Caco-2 (cell line): ENCODE measurements around the gene CNDP2. TPM values are rescaled to one million over a fixed set of nuclear protein-coding genes. Genes with fewer than 3 reads are reported as not detected.

Experiments
- BruUV-seq: library from RNA; stranded (reverse); fragments of 400-500 nt; replicated peaks from 2 replicates; lab custom pipeline; 2021; lab: Mats Ljungman, UMichigan
- CTCF ChIA-PET: fragments of 300-600 bp; sonication (Branson Sonifier 250); formaldehyde crosslinking; loops from one replicate; lab custom pipeline; 2022; ENCODE audit warnings: antibody characterized with exemption; lab: Charles Lee
- POLR2A ChIA-PET: fragments of 300-600 bp; sonication (Branson Sonifier 250); formaldehyde crosslinking; loops from one replicate; lab custom pipeline; 2022; ENCODE audit warnings: antibody characterized with exemption; lab: Charles Lee
- DNase-seq, 2 experiments: peaks; one replicate each; pipeline versions ENCODE4 v3.0.0 to v3.0.0-alpha.2; 2020 to 2022
- H3K27me3 ChIP-seq: replicated peaks from 2 replicates; pipeline ENCODE4 v1.6.0; 2011; ENCODE audit warnings: low read length; ENCODE audit not compliant: control insufficient read depth, insufficient read depth
- H3K36me3 ChIP-seq: 2 replicates; pipeline ENCODE4 v1.5.1; 2011; ENCODE audit warnings: low read length; ENCODE audit not compliant: control insufficient read depth, insufficient read depth
- H3K4me1 ChIP-seq: fragments of 250-450 bp; sonication (Bioruptor Pico); 2 replicates; pipeline ENCODE4 v1.5.1; 2020; ENCODE audit warnings: mild to moderate bottlenecking
- H3K4me3 ChIP-seq: 2 replicates; pipeline ENCODE4 v1.5.1; 2011; ENCODE audit warnings: low read depth, mild to moderate bottlenecking, control low read depth, low read length
- H3K9me3 ChIP-seq: fragments of 250-450 bp; sonication (Bioruptor Pico); 2 replicates; pipeline ENCODE4 v1.5.1; 2020; ENCODE audit warnings: mild to moderate bottlenecking, moderate library complexity
- H3K27ac Mint-ChIP-seq: one replicate; pipeline ENCODE4 v1.8.0; 2022; ENCODE audit warnings: mixed read lengths; ENCODE audit not compliant: unreplicated experiment
- H3K27me3 Mint-ChIP-seq: one replicate; pipeline ENCODE4 v1.8.0; 2022; ENCODE audit warnings: mixed read lengths; ENCODE audit not compliant: insufficient read depth, unreplicated experiment
- H3K36me3 Mint-ChIP-seq: one replicate; pipeline ENCODE4 v1.8.0; 2022; ENCODE audit warnings: mild to moderate bottlenecking, mixed read lengths; ENCODE audit not compliant: insufficient read depth, unreplicated experiment
- H3K4me1 Mint-ChIP-seq: one replicate; pipeline ENCODE4 v1.8.0; 2022; ENCODE audit warnings: low read depth, mixed read lengths; ENCODE audit not compliant: unreplicated experiment
- H3K4me3 Mint-ChIP-seq: one replicate; pipeline ENCODE4 v1.8.0; 2022; ENCODE audit warnings: mild to moderate bottlenecking, moderate library complexity, mixed read lengths; ENCODE audit not compliant: unreplicated experiment
- H3K9me3 Mint-ChIP-seq: one replicate; pipeline ENCODE4 v1.8.0; 2022; ENCODE audit warnings: mixed read lengths; ENCODE audit not compliant: unreplicated experiment
- CTCF ChIP-seq, 2 experiments: fragments of 200-600 bp in 1 of 2; IDR thresholded peaks; 1 replicate in 1 of 2; 2 replicates in 1 of 2; pipeline versions ENCODE4 v1.5.1 to v1.8.0; 2011 to 2022; ENCODE audit warnings: antibody characterized with exemption in 1 of 2, control low read depth in 1 of 2, inconsistent platforms in 1 of 2, low read depth in 1 of 2, low read length in 1 of 2, mild to moderate bottlenecking in 1 of 2, moderate library complexity in 1 of 2; ENCODE audit not compliant: insufficient read depth in 1 of 2, severe bottlenecking in 1 of 2, unreplicated experiment in 1 of 2
- intact Hi-C: fragments of 100-400 bp; cut with micrococcal nuclease; formaldehyde crosslinking; loops from one replicate; pipeline ENCODE4 v1.10.0; 2022; ENCODE audit not compliant: unreplicated experiment
- total RNA-seq: library from RNA; stranded (reverse); gene quantifications from 2 replicates; pipeline ENCODE4 v1.2.3, GENCODE V29; 2022

The CNDP2 gene
- total RNA-seq, 1 experiment from 2014 or later: 113 TPM

- Mint-ChIP-seq H3K27me3 (no peaks in the 10 kb centered on the region), H3K4me1 (no peaks in the 10 kb centered on the region), H3K9me3 (no peaks in the 10 kb centered on the region), H3K36me3 (no peaks in the 10 kb centered on the region), H3K4me3 (no peak overlapping the region), H3K27ac (no peak overlapping the region)
- H3K27me3 ChIP-seq: no peaks in the 10 kb centered on the region
- BruUV-seq: no TSS peak
- intact Hi-C loops: no loop called here
- no peaks in the 10 kb centered on the region for H3K9me3 ChIP-seq
- no peak for DNase-seq
- ChIA-PET POLR2A (no interaction called here), CTCF (no interaction called here)
- TF ChIP-seq CTCF (IDR thresholded peaks at IDR 0.05; ENCODE audit: insufficient read depth in 1 of 2, low read depth in 1 of 2, low read length in 1 of 2, severe bottlenecking in 1 of 2, unreplicated experiment in 1 of 2): no peak
- no peaks in the 10 kb centered on the region for H3K36me3 ChIP-seq
- peaks cover 26% of the 10 kb centered on the region for H3K4me1 ChIP-seq
- no peak overlapping the region for H3K4me3 ChIP-seq
Measured at GRCh38 chr18:74544898-74545297, 48.7 kb downstream of the CNDP2 start.

GRCh38 chr18:74546007-74546406 is 49.8 kb downstream of the CNDP2 start:
- no TSS peak for BruUV-seq
- Mint-ChIP-seq H3K9me3 (no peaks in the 10 kb centered on the region), H3K36me3 (no peaks in the 10 kb centered on the region), H3K27ac (no peak overlapping the region), H3K4me1 (no peaks in the 10 kb centered on the region), H3K27me3 (no peaks in the 10 kb centered on the region), H3K4me3 (no peak overlapping the region)
- no peak for DNase-seq
- Histone ChIP-seq H3K36me3 (no peaks in the 10 kb centered on the region), H3K4me3 (no peak overlapping the region), H3K27me3 (no peaks in the 10 kb centered on the region), H3K9me3 (no peaks in the 10 kb centered on the region), H3K4me1 (peaks cover 20% of the 10 kb centered on the region)
- TF ChIP-seq CTCF (IDR thresholded peaks at IDR 0.05; ENCODE audit: insufficient read depth in 1 of 2, low read depth in 1 of 2, low read length in 1 of 2, severe bottlenecking in 1 of 2, unreplicated experiment in 1 of 2): no peak
- ChIA-PET CTCF (no interaction called here), POLR2A (no interaction called here)
- intact Hi-C loops: no loop called here

GRCh38 chr18:74546751-74547530 is 50.8 kb downstream of the CNDP2 start:
- no peak for DNase-seq
- no peak for TF ChIP-seq CTCF (IDR thresholded peaks at IDR 0.05; ENCODE audit: insufficient read depth in 1 of 2, low read depth in 1 of 2, low read length in 1 of 2, severe bottlenecking in 1 of 2, unreplicated experiment in 1 of 2)
- H3K4me1 Mint-ChIP-seq: no peaks in the 10 kb centered on the region
- intact Hi-C loops: no loop called here
- CTCF ChIA-PET: no interaction called here
- H3K27me3 Mint-ChIP-seq: no peaks in the 10 kb centered on the region
- Histone ChIP-seq H3K36me3 (no peaks in the 10 kb centered on the region), H3K4me3 (no peak overlapping the region), H3K9me3 (no peaks in the 10 kb centered on the region), H3K27me3 (no peaks in the 10 kb centered on the region), H3K4me1 (peaks cover 11% of the 10 kb centered on the region)
- POLR2A ChIA-PET: no interaction called here
- BruUV-seq: no TSS peak
- H3K27ac Mint-ChIP-seq: no peak overlapping the region
- H3K36me3 Mint-ChIP-seq: no peaks in the 10 kb centered on the region
- H3K9me3 Mint-ChIP-seq: no peaks in the 10 kb centered on the region
- H3K4me3 Mint-ChIP-seq: no peak overlapping the region
